Smooth muscle cell (in vitro differentiated cells): Measurements from ENCODE around the gene SCN8A. TPM values are rescaled to one million over a fixed set of nuclear protein-coding genes. Genes with fewer than 3 reads are reported as not detected.

ENCODE experiments used
- DNase-seq: peaks from one replicate; lab custom pipeline; 2025; ENCODE audit not compliant: unreplicated experiment; lab: John Stamatoyannopoulos, UW
- H2AFZ ChIP-seq: fragments of 200-600 bp; sonication (generic); 2 replicates; pipeline ENCODE4 v1.6.0; 2016; ENCODE audit warnings: antibody characterized with exemption, low read depth, mild to moderate bottlenecking
- H3F3A ChIP-seq: fragments of 200-600 bp; sonication (generic); 2 replicates; pipeline ENCODE4 v1.6.0; 2017; ENCODE audit warnings: antibody characterized with exemption, low read depth
- H3K27ac ChIP-seq: fragments of 200-600 bp; sonication (generic); 2 replicates; pipeline ENCODE4 v1.5.1; 2016; ENCODE audit warnings: low read depth, mild to moderate bottlenecking
- H3K27me3 ChIP-seq: fragments of 200-600 bp; sonication (generic); 2 replicates; pipeline ENCODE4 v1.6.1; 2016; ENCODE audit warnings: low read depth, mild to moderate bottlenecking
- H3K36me3 ChIP-seq: fragments of 200-600 bp; sonication (generic); 2 replicates; pipeline ENCODE4 v1.5.1; 2016; ENCODE audit warnings: low read depth
- H3K4me1 ChIP-seq: fragments of 200-600 bp; sonication (generic); 2 replicates; pipeline ENCODE4 v1.5.1; 2016; ENCODE audit warnings: low read depth
- H3K4me2 ChIP-seq: fragments of 200-600 bp; sonication (generic); 2 replicates; pipeline ENCODE4 v1.6.0; 2016; ENCODE audit warnings: mild to moderate bottlenecking
- H3K4me3 ChIP-seq: fragments of 200-600 bp; sonication (generic); 2 replicates; pipeline ENCODE4 v1.5.1; 2016; ENCODE audit warnings: mild to moderate bottlenecking
- H3K79me2 ChIP-seq: fragments of 200-600 bp; sonication (generic); 2 replicates; pipeline ENCODE4 v1.6.0; 2016; ENCODE audit warnings: low read depth, mild to moderate bottlenecking
- H3K9ac ChIP-seq: fragments of 200-600 bp; sonication (generic); 2 replicates; pipeline ENCODE4 v1.6.0; 2016; ENCODE audit warnings: low read depth
- H3K9me3 ChIP-seq: fragments of 200-600 bp; sonication (generic); replicated peaks from 2 replicates; pipeline ENCODE4 v1.5.1; 2016; ENCODE audit warnings: low read depth
- H4K20me1 ChIP-seq: fragments of 200-600 bp; sonication (generic); 2 replicates; pipeline ENCODE4 v1.6.0; 2016; ENCODE audit warnings: low read depth
- CTCF ChIP-seq: fragments of 200-600 bp; sonication (generic); IDR thresholded peaks from 2 replicates; pipeline ENCODE4 v1.5.1; 2017; ENCODE audit warnings: borderline replicate concordance, mild to moderate bottlenecking, antibody characterized with exemption; ENCODE audit not compliant: insufficient read depth, poor library complexity, severe bottlenecking
- WGBS: methylation state at CpG from one replicate; pipeline ENCODE4 v1.1.7; 2016; ENCODE audit warnings: low lambda C conversion rate; 5-methylcytosine and 5-hydroxymethylcytosine counted together
- polyA plus RNA-seq: library from polyadenylated mRNA; unstranded; fragments of >200 nt; fragmentation: Nextera tagmentation; extraction: Ambion mirVana; gene quantifications from 2 replicates; pipeline ENCODE4 v1.2.1, GENCODE V29; 2016
- total RNA-seq: library from RNA; depleted of rRNA; stranded (reverse); fragments of >200 nt; gene quantifications from 2 replicates; pipeline ENCODE4 v1.2.3, GENCODE V29; 2014

Gene SCN8A
- total and polyA plus RNA-seq, 2 experiments from 2014 or later = 0.38 to 4.5 TPM

- Histone ChIP-seq H3K9me3 (no peaks in the 10 kb centered on the region), H3K27me3 (no peaks in the 10 kb centered on the region), H3K9ac (no peak overlapping the region), H3K36me3 (no peaks in the 10 kb centered on the region), H3F3A (peaks cover 2% of the 10 kb centered on the region), H3K27ac (no peak overlapping the region), H3K4me3 (no peak overlapping the region), H3K4me1 (no peaks in the 10 kb centered on the region), H2AFZ (no peak overlapping the region), H4K20me1 (no peaks in the 10 kb centered on the region), H3K79me2 (no peaks in the 10 kb centered on the region), H3K4me2 (no peak overlapping the region)
- TF ChIP-seq CTCF = no peak
- DNase-seq = no peak
- WGBS = 81% methylated on average over 9 of the region's 9 CpGs
These were observed 84.2 kb downstream of the SCN8A start for GRCh38 chr12:51675071-51675803.

GRCh38 chr12:51676875-51677274 is 85.8 kb downstream of the SCN8A start:
- peaks cover 2% of the 10 kb centered on the region for H3F3A ChIP-seq
- H3K27ac ChIP-seq = no peak overlapping the region
- H3K9me3 ChIP-seq = no peaks in the 10 kb centered on the region
- no peaks in the 10 kb centered on the region for H4K20me1 ChIP-seq
- no peaks in the 10 kb centered on the region for H3K27me3 ChIP-seq
- H3K79me2 ChIP-seq = no peaks in the 10 kb centered on the region
- H3K4me3 ChIP-seq = no peak overlapping the region
- H3K36me3 ChIP-seq = no peaks in the 10 kb centered on the region
- H3K4me2 ChIP-seq = no peak overlapping the region
- DNase-seq = no peak
- no peaks in the 10 kb centered on the region for H3K4me1 ChIP-seq
- no peak overlapping the region for H3K9ac ChIP-seq
- no peak for TF ChIP-seq CTCF
- 87% methylated on average over 2 of the region's 2 CpGs for WGBS
- H2AFZ ChIP-seq = no peak overlapping the region

DNA sequence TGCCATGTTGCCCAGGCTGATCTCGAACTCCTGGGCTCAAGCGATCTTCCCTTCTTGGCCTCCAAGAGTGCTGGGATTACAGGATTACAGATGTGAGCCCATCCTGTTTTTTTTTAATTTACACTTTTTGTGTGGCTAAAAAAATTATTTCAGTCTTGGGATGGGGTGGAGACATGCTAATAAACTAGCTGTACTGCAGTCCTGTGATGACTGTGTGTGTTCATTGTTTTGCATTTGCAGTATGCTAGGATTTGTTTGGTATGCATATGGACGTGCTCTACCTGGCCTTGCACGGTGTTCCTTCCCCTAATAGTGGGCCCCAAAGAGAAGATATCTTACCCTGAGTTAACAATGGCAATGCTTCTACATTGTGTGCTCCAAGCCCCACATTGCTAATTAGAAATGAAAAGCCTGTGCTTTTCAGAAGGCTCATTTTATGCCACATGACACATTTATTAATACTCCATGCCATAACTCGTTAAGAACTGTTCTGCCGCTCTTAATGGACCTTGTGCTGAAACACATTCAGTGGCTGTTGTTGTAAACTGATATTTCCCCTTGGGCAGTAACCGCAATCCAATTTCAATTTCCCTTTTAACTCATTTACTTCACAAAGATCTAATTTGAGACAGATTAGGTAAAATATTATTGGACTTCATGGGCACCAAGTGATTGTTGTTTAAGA is 86.4 kb downstream of the SCN8A start:
- H3K36me3 ChIP-seq = no peaks in the 10 kb centered on the region
- no peak overlapping the region for H3K9ac ChIP-seq

More for the DNA sequence above, 86.4 kb downstream of the SCN8A start:
- H4K20me1 ChIP-seq = no peaks in the 10 kb centered on the region
- WGBS = 81% methylated on average over 7 of the region's 7 CpGs
- no peak overlapping the region for H3K4me3 ChIP-seq
- no peak overlapping the region for H2AFZ ChIP-seq
- H3K9me3 ChIP-seq = no peaks in the 10 kb centered on the region
- no peaks in the 10 kb centered on the region for H3K79me2 ChIP-seq
- no peaks in the 10 kb centered on the region for H3K4me1 ChIP-seq
- H3K27me3 ChIP-seq = no peaks in the 10 kb centered on the region
- no peak overlapping the region for H3K27ac ChIP-seq
- no peak overlapping the region for H3K4me2 ChIP-seq
- no peak for DNase-seq
- TF ChIP-seq CTCF = no peak
- peaks cover 2% of the 10 kb centered on the region for H3F3A ChIP-seq
